Stomach (tissue), 9 donors: Measurements from ENCODE around the gene PIERCE2. TPM values are rescaled to one million over a fixed set of nuclear protein-coding genes. Genes with fewer than 3 reads are reported as not detected.
"Not testable (repeated sequence)": the region's sequence is repeated elsewhere in the genome, so short reads cannot be mapped to it uniquely, and the experiment has no call there.

ENCODE experiments used
- DNase-seq, 2 donors: peaks; one replicate each; pipeline versions ENCODE4 v3.0.0 to v3.0.0-alpha.2; 2013 to 2019
- H3K27ac ChIP-seq, 5 donors: fragments of 200-600 bp in 4 of 5; sonication (generic) in 4 of 5; one replicate each; pipeline ENCODE4 v1.5.1; 2013 to 2019; ENCODE audit warnings: mild to moderate bottlenecking in 1 of 5, moderate library complexity in 1 of 5
- H3K27me3 ChIP-seq, 3 donors: fragments of 200-600 bp; sonication (generic); one replicate each; pipeline ENCODE4 v1.5.1; 2017 to 2019; ENCODE audit warnings: mixed run types in 1 of 3
- H3K36me3 ChIP-seq, 4 donors: fragments of 200-600 bp; sonication (generic); 1 replicate in 3 of 4; 2 replicates in 1 of 4; pipeline ENCODE4 v1.5.1; 2016 to 2019
- H3K4me1 ChIP-seq, 4 donors: fragments of 200-600 bp; sonication (generic); one replicate each; pipeline ENCODE4 v1.5.1; 2016 to 2019
- H3K4me3 ChIP-seq, 4 donors: fragments of 200-600 bp; sonication (generic) in 3 of 4; one replicate each; pipeline ENCODE4 v1.5.1; 2016 to 2019; ENCODE audit warnings: mild to moderate bottlenecking in 1 of 4
- H3K9me3 ChIP-seq, 4 donors: fragments of 200-600 bp; sonication (generic); one replicate each; pipeline ENCODE4 v1.5.1; 2016 to 2019
- EP300 ChIP-seq: sonication (generic); formaldehyde crosslinking; IDR thresholded peaks from one replicate; pipeline ENCODE4 v1.6.1; 2017; ENCODE audit warnings: antibody characterized with exemption
- POLR2A ChIP-seq, 4 donors: fragments of 450-650 bp; IDR thresholded peaks; one replicate each; pipeline ENCODE4 v1.6.1; 2016; ENCODE audit warnings: antibody characterized with exemption in 4 of 4, control low read depth in 2 of 4, mild to moderate bottlenecking in 1 of 4, moderate library complexity in 1 of 4
- POLR2AphosphoS5 ChIP-seq, 3 donors: sonication (generic); formaldehyde crosslinking; IDR thresholded peaks; one replicate each; pipeline ENCODE4 v1.6.1; 2016; ENCODE audit warnings: antibody characterized with exemption in 3 of 3
- WGBS, 5 donors: extraction: QIAGEN DNeasy Blood & Tissue Kit in 3 of 5; methylation state at CpG; one replicate each; pipeline versions ENCODE4 v1.1.5 to v1.1.7; 2013 to 2018; 5-methylcytosine and 5-hydroxymethylcytosine counted together
- intact Hi-C: fragments of 100-400 bp; cut with DNase I; formaldehyde crosslinking; loops from one replicate; pipeline ENCODE4 v1.15.1; 2023; ENCODE audit warnings: low total_unique reads
- polyA plus RNA-seq, 3 donors: library from polyadenylated mRNA; stranded (reverse); fragments of 200-250 nt; gene quantifications; one replicate each; pipeline ENCODE4 v1.2.3, GENCODE V29; 2013
- total RNA-seq, 5 donors: library from RNA; depleted of rRNA; stranded (reverse); fragments of >200 nt; gene quantifications; one replicate each; pipeline versions ENCODE4 v1.1.0 to v1.2.3, GENCODE V29; 2014 to 2016
- TF ChIP-seq, protein P1 (sequence below), 7 experiments: fragments of 450-650 bp in 4 of 7; fragments of 200-600 bp in 3 of 7; sonication (generic) in 3 of 7; IDR thresholded peaks; one replicate each; pipeline ENCODE4 v1.5.1; 2016 to 2019; ENCODE audit warnings: antibody characterized with exemption in 7 of 7, control low read depth in 2 of 7, mild to moderate bottlenecking in 1 of 7
- donor health status: healthy with polysubstance abuse.
- donor health status: Bipolar disorder and iron deficiency.
- donor health status: healthy.

Gene PIERCE2
- total and polyA plus RNA-seq, 8 donors = 1.1 to 15.2 (median 5.5) TPM; not detected in 2

DNA sequence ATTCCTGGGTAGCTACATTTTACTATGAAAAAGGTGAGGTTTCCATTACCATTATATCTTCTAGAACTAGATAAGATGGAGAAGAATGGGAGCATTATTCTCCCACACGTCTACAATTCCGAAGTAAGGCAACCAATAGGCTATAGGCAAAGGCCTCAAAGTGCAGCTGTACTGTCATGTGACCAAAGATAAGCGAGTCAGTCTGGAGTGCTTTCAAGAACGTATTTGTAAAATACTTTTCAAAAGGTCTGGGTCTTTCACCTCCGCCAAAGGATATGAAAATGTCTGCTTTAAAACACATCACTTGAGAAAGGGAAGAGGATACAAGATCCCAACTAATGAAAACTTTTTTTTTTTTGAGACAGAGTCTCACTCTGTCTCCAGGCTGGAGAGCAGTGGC is 10.1 kb upstream of the PIERCE2 start:
- H3K4me1 ChIP-seq = peaks cover 0 to 52% (median 21%) of the 10 kb centered on the region in 4 donors
- no peaks in the 10 kb centered on the region for H3K9me3 ChIP-seq
- H3K4me3 ChIP-seq = no peak overlapping the region
- 89 to 96% (median 93%) methylated on average over 5 of the region's 5 CpGs for WGBS, 5 donors
- no peak for DNase-seq
- H3K36me3 ChIP-seq = peaks cover 0 to 12% (median 11%) of the 10 kb centered on the region in 4 donors
- H3K27ac ChIP-seq = no peak overlapping the region
- intact Hi-C loops = no loop called here
- no peaks in the 10 kb centered on the region for H3K27me3 ChIP-seq
- TF ChIP-seq, protein P1, sequence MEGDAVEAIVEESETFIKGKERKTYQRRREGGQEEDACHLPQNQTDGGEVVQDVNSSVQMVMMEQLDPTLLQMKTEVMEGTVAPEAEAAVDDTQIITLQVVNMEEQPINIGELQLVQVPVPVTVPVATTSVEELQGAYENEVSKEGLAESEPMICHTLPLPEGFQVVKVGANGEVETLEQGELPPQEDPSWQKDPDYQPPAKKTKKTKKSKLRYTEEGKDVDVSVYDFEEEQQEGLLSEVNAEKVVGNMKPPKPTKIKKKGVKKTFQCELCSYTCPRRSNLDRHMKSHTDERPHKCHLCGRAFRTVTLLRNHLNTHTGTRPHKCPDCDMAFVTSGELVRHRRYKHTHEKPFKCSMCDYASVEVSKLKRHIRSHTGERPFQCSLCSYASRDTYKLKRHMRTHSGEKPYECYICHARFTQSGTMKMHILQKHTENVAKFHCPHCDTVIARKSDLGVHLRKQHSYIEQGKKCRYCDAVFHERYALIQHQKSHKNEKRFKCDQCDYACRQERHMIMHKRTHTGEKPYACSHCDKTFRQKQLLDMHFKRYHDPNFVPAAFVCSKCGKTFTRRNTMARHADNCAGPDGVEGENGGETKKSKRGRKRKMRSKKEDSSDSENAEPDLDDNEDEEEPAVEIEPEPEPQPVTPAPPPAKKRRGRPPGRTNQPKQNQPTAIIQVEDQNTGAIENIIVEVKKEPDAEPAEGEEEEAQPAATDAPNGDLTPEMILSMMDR (IDR thresholded peaks at IDR 0.05) = no peak
- no peak for TF ChIP-seq POLR2AphosphoS5 (IDR thresholded peaks at IDR 0.05)
- no peak for TF ChIP-seq EP300
- no peak for TF ChIP-seq POLR2A (IDR thresholded peaks at IDR 0.05)

DNA sequence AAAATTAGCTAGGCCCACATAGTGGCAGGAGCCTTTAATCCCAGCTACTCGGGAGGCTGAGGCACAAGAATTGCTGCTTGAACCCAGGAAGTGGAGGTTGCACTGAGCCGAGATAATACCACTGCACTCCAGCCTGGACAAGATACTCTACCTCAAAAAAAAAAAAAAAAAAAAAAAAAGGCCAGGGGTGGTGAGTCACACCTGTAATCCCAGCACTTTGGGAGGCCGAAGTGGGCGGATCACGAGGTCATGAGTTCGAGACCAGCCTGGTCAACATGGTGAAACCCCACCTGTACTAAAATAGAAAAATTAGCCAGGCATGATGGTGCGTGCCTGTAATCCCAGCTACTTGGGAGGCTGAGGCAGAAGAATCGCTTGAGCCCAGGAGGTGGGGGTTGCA is 8.2 kb upstream of the PIERCE2 start:
- Histone ChIP-seq H3K4me1 (peaks cover 16 to 56% (median 32%) of the 10 kb centered on the region in 4 donors), H3K36me3 (peaks cover 0 to 12% (median 11%) of the 10 kb centered on the region in 4 donors)
- H3K27ac ChIP-seq, H3K27me3 ChIP-seq, DNase-seq, H3K4me3 ChIP-seq, H3K9me3 ChIP-seq, intact Hi-C loops: not testable (repeated sequence)
- WGBS, 5 donors = 84 to 96% (median 92%) methylated on average over 8 of the region's 8 CpGs

DNA sequence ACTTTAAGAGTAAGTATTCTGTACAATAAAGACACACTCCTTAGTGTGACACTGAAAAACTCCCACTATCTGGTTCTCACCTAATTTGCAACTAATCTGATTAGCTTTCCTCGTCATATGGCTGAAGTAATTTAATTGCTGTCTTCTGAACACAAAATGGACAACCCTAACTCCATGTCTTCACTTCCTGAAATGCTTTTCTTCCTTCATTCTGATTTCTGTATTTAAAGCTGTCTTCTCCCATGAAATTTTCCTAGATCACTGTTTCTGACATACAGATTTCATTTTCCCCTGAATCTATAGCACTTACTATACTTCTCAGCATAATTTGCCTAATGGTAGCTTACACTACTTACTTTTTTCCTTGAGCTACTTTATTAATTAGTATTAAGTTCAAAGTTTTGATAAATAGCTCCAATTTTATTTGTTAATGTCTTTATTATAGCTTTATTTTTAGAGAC is 6.5 kb upstream of the PIERCE2 start:
- Histone ChIP-seq H3K36me3 (peaks cover 0 to 12% (median 11%) of the 10 kb centered on the region in 4 donors), H3K27me3 (no peaks in the 10 kb centered on the region), H3K27ac (peak overlapping the region in 3 of 5 donors; percentile 12 to 98 (median 76)), H3K4me1 (peaks cover 21 to 63% (median 46%) of the 10 kb centered on the region in 4 donors), H3K9me3 (no peaks in the 10 kb centered on the region), H3K4me3 (no peak overlapping the region)
- TF ChIP-seq POLR2AphosphoS5 (IDR thresholded peaks at IDR 0.05) (no peak), POLR2A (IDR thresholded peaks at IDR 0.05) (no peak), EP300 (no peak)
- TF ChIP-seq, protein P1 (IDR thresholded peaks at IDR 0.05) = no peak
- intact Hi-C loops = no loop called here
- WGBS, 5 donors = 51 to 87% (median 66%) methylated on average over 1 of the region's 1 CpG
- no peak for DNase-seq

DNA sequence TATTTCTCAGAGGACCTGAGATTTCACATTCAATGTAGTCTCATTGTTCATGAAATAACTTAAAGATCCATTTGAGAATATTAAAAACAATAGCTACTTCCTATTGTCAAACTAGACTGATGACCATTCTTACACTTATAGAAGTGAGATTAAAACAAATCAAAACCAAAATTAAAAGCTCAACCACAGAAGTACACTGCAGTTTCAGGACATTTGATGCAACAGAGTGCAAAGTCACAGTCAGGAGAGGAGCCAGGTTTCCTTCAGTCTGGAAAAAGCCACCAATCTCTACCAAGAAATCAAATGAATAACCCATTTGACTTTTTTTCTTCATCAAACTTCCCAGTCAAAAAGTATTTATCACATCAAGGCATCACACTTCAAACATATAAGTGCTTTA is 5.6 kb upstream of the PIERCE2 start:
- Histone ChIP-seq H3K27ac (peak overlapping the region in 4 of 5 donors; percentile 19 to 98 (median 58)), H3K4me3 (no peak overlapping the region), H3K27me3 (no peaks in the 10 kb centered on the region), H3K4me1 (peaks cover 21 to 71% (median 52%) of the 10 kb centered on the region in 4 donors), H3K9me3 (no peaks in the 10 kb centered on the region), H3K36me3 (peaks cover 0 to 10% (median 7%) of the 10 kb centered on the region in 4 donors)
- intact Hi-C loops = no loop called here
- TF ChIP-seq EP300 (no peak), POLR2AphosphoS5 (IDR thresholded peaks at IDR 0.05) (no peak), POLR2A (IDR thresholded peaks at IDR 0.05) (no peak)
- TF ChIP-seq, protein P1 (IDR thresholded peaks at IDR 0.05) = no peak
- no peak for DNase-seq

DNA sequence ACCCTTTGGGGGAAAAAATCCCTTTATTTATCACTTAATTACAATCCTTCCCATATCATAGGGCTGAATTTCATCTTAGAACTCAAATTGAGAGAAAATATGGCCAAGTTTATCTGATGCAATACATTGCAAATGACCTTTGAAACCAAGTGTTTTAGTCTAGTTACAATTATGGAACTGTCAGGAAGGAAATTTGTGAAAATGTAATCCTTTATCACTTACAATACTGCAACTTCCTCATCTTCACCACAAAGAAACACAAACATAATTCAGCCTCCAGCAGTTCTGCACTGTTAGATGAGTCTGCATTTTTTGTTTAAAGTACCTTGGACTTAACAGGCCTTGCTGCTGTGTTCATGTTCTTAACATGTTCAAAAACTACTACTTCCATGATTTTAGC is 4.8 kb upstream of the PIERCE2 start:
- Histone ChIP-seq H3K27ac (peak overlapping the region in 4 of 5 donors; percentile 19 to 98 (median 58)), H3K27me3 (no peaks in the 10 kb centered on the region), H3K9me3 (no peaks in the 10 kb centered on the region), H3K36me3 (peaks cover 0 to 4% (median 3%) of the 10 kb centered on the region in 4 donors), H3K4me3 (no peak overlapping the region), H3K4me1 (peaks cover 21 to 71% (median 52%) of the 10 kb centered on the region in 4 donors)
- peak in 1 of 2 donors; percentile 18 for DNase-seq
- intact Hi-C loops = no loop called here
- TF ChIP-seq POLR2A (IDR thresholded peaks at IDR 0.05) (no peak), POLR2AphosphoS5 (IDR thresholded peaks at IDR 0.05) (no peak), EP300 (no peak)
- TF ChIP-seq, protein P1 (IDR thresholded peaks at IDR 0.05) = no peak
